ENCODE data around the gene DNAI1.
"Not testable (repeated sequence)": the region's sequence is repeated elsewhere in the genome, so short reads cannot be mapped to it uniquely, and the experiment has no call there.

The DNAI1 gene

DNA sequence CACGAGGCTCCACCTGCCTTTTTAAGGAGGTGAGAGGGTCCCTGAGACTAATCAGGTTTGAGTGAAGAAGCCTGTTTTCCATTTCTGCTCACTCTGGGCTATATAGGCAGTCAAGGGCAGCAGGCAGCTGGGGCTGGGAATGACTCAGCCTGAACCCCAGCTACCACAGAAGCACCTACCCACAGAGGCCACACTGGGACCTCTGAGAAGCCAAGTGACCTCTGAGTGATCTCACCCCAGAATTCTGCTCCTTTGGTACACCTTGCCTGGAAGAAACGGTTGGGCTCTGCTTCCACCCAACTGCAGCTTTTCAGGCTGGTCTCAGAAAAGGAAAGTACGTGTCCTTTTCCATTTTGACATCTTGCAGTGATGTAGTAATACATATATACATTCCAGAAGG lies 7.1 kb upstream of the DNAI1 start:
- no peak for DNase-seq

DNA sequence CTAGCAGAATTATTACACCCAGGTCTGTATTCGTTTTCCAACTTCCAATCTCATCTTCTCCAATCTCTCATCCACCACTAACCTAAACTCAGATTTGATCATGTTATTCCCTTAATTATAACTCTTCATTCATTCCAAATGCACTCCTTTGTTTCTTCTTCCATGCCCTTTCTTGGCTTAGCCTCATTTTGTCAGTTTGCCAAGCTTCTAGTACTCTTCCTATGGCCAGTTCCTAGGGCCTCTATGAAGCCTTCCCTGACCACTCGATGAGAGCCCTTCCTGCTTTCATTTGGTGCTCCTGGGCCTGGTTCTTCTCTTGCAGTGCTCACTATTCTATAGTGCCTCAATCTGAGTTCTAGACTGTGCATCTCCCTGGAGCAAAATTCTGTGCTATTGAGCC lies 6.0 kb upstream of the DNAI1 start:
- DNase-seq, result no peak

DNA sequence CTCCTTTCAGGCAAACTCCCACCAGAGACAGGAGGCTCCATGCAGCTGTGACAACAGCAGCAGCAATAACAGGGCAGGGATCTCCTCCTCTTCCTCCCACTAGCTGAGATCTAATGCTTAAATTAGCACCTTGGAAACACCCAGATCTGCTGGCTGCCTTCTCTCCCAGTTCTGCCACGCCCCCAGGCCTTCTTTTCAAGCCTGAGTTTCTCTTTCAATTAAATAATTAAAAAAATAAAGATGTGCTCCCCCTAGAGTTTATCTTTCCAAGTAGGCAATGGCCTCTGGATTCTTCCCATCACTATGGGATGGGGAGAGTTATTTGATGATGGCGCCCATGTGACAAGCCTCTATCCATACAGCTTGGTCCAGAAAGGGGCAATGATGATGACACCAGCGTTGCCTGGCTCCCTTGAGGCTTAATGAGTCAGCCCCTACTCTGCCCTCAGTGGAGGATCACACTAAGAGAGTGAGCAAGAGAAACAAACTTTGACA lies 4.0 kb upstream of the DNAI1 start:
- no peak for DNase-seq

DNA sequence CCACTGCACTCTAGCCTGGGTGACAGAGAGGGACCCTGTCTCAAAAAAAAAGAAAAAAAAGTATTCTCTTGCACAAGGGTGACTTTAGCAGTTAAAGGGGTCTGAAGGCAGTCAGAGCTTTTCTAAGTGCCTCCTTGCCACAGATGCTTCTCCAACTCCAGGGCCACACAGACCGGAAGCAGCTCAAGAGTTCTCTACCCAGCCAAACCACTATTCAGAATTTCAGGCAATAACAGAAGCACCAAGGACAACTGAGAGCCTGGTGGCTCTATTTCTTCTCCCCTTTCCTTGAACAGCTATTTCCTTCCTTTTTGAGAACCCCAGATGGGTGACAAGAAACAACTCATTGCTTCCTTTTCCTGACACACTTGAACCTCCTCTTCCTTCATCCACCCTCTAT lies 2.5 kb upstream of the DNAI1 start:
- DNase-seq, result no peak

DNA sequence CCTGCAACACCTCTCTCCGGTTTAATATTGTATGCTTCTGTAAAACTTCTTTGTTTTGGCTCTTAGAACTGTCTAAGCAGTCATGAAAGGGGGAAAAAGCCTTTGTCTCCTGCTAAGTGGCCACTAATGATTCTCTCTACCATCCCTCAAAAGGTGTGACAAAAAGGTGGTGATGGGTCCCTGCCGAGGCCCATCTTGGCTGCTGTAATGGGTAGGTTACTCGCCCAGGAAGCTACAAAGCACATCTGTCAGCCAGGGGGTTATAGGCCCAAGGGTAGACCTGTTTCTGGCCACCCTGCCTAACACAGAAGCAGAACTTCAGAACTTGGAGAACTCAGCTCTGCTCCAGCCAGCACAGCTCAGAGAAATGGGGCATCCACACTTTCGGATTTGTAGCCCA lies 1.9 kb upstream of the DNAI1 start:
- DNase-seq, result no peak

DNA sequence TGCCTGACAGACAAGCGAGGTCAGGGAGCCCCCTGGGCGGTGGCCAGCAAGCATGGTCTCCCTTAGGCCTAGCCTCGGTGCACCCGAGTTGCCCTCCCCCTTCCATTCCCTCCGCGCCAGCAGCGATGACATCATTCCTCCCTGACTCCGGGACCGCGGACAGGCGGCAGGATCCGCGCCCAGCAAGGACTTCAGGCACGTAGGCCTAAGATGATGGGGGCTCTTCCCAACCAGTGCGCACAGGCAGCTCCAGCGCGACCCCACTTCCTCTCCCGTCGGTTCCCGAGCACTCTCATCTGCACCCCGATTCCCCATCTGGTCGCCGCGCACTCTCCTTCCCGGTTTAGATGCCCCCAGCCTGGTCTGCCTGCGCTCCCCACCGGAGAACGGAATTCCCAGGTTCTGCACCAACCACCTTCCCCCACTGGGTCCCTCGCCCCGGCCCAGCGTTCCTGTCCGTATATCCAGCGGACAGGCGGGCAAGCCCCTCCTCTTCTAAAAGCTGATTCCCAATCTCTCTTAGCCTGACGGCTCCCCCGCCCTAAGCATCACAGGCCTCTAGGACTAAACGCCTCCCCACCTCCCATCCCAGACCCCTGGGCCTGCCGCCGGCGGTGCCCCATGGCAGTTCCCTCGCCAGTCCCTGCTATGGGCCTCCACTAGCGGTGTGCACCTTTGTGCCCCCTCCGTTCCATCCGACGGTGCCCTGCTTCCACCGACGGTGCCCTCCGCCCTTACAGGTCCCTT lies 1.2 kb upstream of the DNAI1 start:
- peak; percentile 33 for DNase-seq

DNA sequence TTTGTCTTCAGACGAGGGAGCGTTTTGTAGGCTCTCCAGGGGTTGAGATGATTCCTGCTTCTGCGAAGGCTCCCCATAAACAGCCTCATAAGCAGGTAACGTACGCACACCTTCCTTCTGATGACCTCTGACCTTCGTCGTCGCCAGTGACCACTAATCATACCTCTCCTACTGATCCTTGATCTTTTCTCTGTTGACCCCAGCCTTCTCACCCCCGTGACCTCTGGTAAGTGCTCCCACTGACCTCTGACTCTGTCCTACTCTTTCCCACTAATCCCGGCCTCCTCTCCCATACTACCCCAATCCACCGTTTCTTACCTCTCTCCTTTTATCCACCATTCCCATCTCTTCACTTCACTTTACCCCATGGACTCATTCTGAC lies 345 bp downstream of the DNAI1 start:
- DNase-seq, result no peak

DNA sequence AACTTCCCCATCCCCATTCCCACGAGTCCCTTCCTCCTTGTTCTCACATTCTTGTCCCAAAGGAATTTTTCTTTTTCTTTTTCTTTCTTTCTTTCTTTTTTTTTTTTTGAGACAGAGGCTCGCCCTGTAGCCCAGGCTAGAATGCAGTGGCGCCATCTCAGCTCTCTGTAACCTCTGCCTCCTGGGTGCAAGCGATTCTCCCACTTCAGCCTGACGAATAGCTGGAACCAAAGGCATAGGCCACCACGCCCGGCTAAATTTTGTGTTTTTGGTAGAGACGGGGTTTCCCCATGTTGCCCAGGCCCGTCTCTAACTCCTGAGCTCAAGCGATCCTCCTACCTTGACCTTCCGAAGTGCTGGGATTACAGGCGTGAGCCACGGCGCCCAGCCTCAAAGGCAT lies 751 bp downstream of the DNAI1 start:
- DNase-seq, result no peak

DNA sequence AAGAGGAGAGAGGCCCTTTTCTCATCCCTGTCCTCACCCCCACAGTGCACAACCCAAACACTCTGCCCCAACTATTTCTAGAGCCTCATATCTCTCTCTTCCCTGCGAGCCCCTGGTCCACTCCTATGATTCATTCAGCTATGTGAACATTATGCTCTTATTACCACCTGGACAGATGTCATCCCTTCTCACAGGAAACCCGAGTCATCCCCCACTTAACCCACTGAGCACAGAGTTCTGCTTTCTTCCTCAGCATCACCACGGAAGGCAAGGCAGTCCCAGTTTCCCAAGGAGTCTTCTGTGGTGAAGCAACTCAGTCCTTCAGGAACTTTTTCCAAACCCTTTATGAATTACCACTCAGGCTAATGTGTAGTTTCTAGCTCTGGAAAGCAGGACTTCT lies 1.3 kb downstream of the DNAI1 start:
- DNase-seq, result no peak

DNA sequence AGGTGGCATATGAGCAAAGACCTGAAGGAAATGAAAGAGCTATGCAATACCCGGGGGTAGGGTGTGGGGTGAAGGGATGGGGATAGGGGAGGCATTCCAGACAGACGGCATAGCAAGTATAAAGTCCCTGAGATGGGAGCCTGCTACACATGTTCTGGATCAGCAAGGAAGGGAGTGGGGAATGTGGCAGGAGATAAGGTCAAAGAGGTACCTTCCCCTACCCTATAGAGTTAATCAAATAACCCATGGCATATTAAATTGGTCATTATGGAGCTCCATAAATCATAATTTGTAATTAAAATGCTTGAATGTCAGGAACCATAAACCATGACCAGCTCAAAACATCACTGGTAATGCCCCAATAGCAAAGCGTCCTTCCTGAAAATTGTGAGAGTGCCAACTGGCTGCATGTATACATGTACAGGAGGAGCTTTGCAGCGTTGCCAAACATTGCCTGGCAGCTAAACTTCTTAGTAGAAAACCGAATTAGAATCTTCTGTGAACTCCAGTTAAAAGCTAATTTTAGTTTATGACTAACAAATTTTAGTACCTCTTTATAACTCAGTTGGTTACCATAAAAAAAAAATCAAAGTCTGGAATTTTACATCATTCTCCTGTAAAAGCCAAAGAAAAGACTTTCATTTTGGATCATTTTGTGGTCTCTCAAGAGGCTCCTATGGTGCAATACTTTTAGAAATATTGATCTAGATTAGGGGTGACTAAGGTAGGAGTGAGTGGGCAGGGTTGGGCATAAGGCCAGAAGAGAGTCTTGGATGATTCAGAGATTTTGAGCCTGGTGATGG lies 4.7 kb downstream of the DNAI1 start:
- no peak for DNase-seq

DNA sequence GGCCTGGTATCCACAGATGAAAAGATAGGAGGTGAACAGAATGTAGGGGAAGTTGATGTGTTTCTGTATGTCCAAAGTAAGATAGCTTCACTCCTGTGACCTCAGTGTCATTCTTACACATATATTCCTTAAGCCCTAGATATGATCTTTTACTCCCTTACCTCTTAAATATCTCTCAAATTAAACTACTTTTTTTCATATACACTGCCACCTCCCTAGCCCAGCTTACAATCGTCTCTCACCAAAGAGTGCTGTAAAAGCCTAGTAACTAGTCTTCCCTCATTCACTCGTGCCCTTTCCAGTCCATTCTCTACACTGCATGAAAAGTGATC lies 5.3 kb downstream of the DNAI1 start:
- no peak for DNase-seq

DNA sequence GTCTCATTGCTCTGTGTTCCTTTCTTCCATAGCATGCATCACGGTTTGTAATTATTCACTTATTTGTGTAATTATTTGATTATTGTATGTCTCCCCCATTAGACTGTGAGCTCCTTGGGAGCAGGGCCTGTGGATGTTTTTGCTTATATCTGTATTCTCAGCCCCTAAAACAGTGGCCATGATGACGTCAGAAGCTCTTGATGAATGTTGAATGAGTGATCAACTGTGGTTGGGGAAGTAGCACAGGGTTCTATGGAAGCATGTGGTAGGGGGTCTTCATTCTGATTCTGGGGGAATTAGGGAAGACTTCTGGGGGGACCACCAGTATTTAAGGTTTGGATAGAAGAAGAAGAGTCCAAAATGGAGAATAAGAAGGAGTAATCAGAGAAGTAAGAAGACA lies 6.0 kb downstream of the DNAI1 start:
- DNase-seq, result no peak

DNA sequence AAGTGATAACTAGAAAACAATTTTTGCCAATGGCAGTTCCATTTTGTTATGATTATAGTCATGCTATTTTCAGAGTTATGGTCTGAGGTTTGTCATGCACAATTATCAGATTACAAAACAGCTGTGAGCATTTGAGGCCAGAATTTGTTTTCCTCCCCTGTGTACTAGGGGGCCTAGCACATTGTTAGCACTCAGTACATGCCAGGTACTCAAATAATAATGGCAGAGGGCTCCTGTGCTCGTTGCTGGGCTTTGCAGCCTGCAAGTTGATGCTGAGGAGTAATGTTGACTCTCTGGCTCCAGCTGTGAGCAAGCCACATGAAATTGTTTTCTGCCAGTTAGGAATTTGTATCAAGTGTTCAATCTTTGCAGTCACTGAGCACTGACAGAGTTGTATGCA lies 6.9 kb downstream of the DNAI1 start:
- DNase-seq, result no peak

DNA sequence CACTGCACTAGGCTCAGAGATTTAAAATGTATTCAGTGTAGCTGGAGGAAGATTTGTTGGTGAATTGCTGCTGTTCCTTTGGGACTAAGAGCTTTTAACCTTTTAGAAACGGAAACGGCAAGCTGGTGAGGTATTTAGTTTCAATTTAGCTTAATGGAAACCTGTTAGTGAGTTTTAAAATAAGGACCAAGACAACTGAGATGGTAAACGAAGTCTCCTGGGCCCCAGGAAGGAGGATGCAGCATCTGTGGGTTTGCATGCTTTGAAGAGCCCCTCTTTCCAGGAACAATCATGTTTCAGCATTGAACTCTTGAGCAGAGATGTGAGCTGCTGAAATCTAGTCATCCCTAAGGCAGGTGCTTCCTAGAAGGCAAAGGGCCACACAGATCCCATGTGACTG lies 16.5 kb downstream of the DNAI1 start:
- no peak for DNase-seq

DNA sequence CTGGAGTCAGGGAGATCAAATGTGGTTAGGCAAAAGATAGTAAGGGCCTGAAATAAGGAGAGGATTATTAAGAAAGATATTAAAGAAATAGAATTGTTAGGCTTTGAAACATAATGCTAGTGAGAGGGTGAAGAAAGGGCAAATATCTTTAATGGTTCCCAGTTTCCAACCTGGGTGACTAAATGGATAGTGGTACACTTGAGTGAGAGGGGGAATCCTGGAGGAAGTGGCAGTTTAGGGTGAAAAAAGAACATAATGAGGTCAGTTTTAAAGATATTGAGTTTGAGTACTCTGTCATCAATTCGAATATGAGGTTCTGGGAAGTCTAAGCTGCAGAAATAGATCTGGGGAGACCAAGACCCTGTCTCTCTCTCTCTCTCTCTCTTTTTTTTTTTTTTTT lies 18.9 kb downstream of the DNAI1 start:
- DNase-seq, result no peak

DNA sequence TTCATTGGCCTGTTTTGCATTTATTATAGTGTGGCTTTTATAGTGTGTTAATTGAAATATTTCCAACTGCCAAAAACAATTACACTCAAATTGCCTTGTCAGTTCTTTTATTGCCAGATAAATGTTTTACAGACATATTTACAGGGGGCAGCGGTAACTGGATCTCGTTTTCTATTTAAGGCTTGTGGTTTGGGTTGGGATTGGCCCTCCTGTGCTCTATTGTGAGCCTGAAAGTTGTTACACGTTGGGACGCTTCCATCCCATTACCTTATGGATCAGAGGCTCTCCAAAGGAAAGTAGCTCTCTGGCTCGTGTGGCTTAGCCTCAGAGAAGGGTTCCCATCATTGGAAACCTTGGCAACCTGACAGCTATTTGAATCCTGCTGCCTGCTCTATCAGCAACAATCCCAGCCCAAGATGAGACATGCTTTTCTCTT lies 20.8 kb downstream of the DNAI1 start:
- no peak for DNase-seq

DNA sequence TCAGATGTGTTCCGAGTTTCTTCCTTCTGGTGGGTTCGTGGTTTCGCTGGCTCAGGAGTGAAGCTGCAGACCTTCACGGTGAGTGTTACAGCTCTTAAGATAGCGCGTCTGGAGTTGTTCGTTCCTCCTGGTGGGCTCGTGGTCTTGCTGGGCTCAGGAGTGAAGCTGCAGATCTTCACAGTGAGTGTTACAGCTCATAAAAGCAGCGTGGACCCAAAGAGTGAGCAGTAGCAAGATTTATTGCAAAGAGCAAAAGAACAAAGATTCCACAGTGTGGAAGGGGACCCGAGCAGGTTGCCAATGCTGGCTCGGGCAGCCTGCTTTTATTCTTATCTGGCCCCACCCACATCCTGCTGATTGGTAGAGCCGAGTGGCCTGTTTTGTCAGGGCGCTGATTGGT lies 23.0 kb downstream of the DNAI1 start:
- not testable (repeated sequence) for DNase-seq

DNA sequence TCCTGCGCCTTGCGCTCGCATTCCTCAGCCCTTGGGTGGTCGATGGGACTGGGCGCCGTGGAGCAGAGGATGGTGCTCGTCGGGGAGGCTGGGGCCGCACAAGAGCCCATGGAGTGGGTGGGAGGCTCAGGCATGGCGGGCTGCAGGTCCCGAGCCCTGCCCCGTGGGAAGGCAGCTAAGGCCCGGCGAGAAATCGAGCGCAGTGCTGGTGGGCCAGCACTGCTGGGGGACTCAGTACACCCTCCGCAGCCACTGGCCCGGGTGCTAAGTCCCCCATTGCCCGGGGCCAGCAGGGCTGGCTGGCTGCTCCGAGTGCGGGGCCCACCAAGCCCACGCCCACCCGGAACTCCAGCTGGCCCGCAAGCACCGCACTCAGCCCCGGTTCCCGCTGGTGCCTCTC lies 24.1 kb downstream of the DNAI1 start:
- not testable (repeated sequence) for DNase-seq

DNA sequence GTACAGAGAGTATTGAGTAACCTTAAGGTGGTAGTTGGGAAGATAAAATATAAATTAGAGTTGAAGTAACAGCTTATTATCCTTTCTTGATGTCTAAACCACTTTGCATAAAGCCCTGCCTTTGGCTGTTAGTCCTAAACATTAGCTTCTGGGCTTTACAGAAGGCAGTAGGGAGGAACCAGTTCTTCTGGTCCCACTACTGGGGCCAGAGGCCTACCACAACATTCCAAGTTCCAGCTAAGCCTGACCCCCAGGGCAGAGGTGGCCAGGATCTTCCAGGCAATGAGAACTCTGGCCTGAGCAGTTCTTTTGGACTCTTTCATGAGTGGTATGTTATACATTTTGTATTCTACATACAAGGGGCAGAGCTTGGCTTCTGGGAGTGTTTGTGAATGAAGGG lies 26.1 kb downstream of the DNAI1 start:
- DNase-seq, result no peak

DNA sequence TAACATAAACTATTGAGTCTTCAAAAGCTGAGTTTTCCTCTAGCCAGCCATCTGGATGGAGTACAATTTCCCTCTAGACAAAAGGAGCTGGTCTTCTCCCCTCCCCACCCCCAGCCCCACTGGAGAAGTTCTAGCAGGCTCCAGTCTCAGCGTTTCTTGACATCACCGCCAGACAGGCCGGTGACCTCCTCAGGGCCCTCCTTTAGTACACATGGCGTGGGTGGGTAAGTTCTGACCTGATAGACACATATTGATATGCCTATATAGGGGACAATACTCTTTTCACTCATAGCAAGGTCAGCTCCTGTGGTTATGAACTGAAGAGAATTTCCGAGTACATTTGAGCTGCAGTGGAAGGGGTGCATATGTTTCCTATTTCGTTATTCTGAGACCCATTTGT lies 27.2 kb downstream of the DNAI1 start:
- DNase-seq, result no peak

DNA sequence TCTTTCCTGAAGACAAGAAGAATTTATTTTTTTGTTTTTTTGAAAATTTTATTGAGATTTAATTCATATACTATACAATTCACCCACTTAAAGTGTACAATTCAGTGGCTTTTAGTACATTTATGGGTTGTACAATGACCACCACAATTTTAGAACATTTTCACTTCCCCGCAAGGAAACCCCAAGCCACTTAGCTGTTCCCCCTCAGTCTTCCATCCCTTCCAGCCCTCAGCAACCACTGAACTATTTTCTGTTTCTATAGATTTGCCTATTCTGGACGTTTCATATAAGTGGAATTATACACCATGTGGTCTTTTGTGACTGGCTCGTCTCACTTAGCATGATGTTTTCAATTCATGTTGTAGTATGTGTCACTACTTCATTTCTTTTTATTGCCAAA lies 28.0 kb downstream of the DNAI1 start:
- DNase-seq, result no peak

DNA sequence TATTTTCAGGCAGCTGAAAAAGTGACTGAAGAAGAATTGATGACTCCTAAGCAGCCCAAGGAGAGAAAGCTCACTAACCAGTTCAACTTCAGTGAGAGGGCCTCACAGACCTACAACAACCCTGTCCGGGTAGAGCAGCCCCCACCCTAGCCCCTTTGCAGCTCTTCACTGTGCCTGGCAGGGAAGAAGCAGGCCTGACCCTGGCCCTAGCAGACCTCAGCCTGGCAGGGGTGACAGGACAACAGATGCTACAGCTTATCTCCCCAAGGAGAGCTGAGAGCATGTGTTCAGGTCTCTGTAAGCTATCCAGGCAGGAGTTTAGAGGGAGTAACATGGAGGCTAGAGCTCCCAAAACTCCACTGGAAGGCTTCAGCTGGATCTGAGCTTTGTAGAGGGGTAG lies 31.8 kb downstream of the DNAI1 start:
- DNase-seq, result no peak

DNA sequence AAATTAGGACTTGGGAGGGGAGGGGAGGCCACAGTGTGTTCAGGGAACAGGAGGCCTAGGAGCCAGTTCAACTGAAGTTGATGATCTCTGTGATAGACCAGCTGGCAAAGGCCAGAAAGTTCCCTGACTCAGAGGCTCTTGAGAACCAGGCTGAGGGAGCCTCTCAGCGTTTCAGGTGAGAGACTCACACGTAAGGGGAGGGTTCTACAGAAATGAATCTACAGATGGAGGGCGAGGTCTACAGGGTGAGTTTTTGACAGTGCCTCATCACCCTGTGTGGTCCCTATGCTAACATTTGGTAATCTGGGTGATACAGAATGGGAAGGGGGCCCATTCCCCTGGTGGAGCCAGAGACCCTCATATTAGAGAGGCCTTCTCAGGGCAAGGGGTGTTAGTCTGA lies 32.2 kb downstream of the DNAI1 start:
- DNase-seq, result no peak

DNA sequence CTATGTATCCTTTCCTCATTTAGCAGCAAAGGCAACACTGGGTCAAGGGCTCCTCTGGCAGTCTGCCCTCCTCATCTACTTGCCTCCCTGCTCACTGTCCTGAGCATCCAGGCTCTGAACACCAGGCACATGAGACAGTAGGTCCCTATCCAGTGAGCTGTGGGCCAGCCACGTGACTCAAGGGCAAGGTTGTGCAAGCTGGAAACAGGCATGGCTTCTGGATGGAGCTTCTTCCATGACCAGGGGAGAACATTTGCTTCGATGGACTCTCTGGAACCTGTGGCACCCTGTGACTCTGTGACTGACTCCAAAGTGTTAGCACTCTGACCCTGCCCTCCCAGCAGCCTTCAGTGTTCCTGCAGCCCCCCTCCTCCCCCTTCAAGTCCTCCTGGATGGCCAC lies 33.0 kb downstream of the DNAI1 start:
- no peak for DNase-seq

DNA sequence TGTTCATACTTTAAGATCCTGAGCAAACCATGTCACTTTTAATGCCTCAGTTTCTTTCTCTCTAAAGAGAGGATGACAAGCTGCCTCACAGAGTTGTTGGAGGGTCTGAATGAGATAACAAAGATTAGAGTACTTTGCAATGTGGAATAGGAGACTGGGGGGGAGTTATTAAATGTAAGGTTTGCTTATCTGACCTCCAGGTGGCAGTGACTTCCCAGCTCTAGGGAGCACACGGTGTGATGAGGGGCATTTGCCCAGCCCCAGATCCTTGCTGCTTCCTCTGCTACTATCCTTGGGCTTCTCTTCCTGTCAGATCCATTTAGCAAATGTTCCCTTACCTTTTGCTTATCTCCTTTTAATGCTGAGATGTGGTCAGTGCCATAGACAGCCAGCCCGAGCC lies 33.4 kb downstream of the DNAI1 start:
- no peak for DNase-seq
